ENCODE results near the gene PDCL3.

Gene PDCL3

DNA sequence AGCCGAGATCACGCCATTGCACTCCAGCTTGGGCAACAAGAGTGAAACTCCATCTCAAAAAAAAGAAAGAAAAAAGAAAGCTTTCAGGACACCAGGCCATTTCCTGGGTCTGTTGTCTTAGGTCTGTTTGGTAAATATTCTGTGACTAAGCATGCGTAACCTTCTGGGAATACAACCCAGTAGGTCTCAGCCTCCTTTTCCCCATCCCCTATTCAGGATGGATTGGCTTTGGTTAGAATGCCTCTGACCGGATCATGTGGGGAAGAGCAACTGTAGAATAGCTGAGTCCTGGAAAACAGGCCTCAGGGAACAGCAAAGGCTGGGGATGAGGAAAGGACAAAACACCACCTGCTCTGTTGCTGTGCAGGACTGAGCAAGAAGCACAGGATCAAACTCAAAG lies 1.6 kb upstream of the PDCL3 start:
- no peak for DNase-seq

- DNase-seq: no peak
Observed at GRCh38 chr2:100563407-100564247, 834 bp downstream of the PDCL3 start.

- no peak for DNase-seq
Observed at GRCh38 chr2:100568989-100569388, 6.2 kb downstream of the PDCL3 start.

GRCh38 chr2:100571668-100572067 lies 8.9 kb downstream of the PDCL3 start:
- DNase-seq: peak; percentile 64

GRCh38 chr2:100577777-100578176 lies 15.0 kb downstream of the PDCL3 start:
- no peak for DNase-seq

GRCh38 chr2:100580367-100581276 lies 17.8 kb downstream of the PDCL3 start:
- peak; percentile 53 for DNase-seq

- DNase-seq: no peak
Observed at GRCh38 chr2:100581277-100581612, 18.5 kb downstream of the PDCL3 start.

DNA sequence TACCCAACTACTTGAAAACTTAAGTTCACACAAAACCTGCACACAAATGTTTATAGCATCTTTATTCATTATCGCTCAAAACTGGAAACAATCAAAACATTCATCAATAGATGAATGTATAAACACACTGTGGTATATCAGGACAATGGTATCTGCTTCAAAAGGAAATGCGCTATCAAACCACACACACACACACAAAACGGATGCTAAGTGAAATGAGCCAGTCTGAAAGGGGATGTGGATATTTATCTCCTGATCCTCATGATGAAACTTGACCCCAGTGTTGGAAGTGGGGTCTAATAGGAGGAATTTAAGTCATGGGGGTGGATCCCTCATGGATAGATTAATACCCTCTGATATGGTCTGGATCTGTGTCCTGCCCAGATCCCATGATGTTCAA lies 22.0 kb downstream of the PDCL3 start:
- no peak for DNase-seq

DNA sequence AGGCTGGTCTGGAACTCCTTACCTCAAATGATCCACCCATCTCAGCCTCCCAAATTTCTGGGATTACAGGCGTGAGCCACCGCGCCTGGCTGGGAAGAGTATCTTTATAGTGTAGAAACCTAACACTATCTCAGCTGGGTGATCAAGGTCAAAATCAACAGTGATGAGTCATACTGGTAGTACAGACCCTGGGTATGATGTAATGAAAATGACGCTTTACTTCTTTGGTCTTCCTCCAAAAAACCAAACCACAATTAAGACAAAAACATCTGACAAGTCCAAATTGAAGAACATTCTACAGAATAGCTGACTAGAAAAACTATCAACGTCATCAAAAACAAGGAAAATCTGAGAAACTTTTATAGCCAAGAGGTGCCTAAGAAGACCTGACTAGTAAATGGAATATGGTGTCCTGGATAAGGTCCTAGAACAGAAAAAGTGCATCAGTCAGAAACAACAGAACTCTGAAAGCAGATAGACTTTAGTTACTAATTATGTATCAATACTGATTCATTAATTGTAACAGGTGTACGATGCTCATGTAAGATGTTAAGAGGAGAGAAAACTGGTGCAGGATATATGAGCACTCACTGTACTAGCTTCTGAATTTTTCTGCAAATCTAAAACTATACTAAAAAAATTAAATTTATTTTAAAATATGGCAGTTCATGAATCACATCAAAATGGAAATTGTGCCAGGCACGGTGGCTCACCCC lies 25.4 kb downstream of the PDCL3 start:
- peak; percentile 74 for DNase-seq

- DNase-seq: peak; percentile 20
Observed at GRCh38 chr2:100589527-100589926, 26.7 kb downstream of the PDCL3 start.

- no peak for DNase-seq
Observed at GRCh38 chr2:100592226-100592625, 29.4 kb downstream of the PDCL3 start.

- DNase-seq: no peak
Observed at GRCh38 chr2:100596465-100596864, 33.7 kb downstream of the PDCL3 start.

GRCh38 chr2:100599566-100599965 lies 36.8 kb downstream of the PDCL3 start:
- no peak for DNase-seq

- no peak for DNase-seq
Observed at GRCh38 chr2:100601661-100602060, 38.9 kb downstream of the PDCL3 start.

GRCh38 chr2:100603414-100603813 lies 40.6 kb downstream of the PDCL3 start:
- DNase-seq: no peak

- no peak for DNase-seq
Observed at GRCh38 chr2:100603948-100604633, 41.3 kb downstream of the PDCL3 start.

- no peak for DNase-seq
Observed at GRCh38 chr2:100606332-100606725, 43.5 kb downstream of the PDCL3 start.

- peak; percentile 58 for DNase-seq
Observed at GRCh38 chr2:100606726-100607343, 44.0 kb downstream of the PDCL3 start.

DNA sequence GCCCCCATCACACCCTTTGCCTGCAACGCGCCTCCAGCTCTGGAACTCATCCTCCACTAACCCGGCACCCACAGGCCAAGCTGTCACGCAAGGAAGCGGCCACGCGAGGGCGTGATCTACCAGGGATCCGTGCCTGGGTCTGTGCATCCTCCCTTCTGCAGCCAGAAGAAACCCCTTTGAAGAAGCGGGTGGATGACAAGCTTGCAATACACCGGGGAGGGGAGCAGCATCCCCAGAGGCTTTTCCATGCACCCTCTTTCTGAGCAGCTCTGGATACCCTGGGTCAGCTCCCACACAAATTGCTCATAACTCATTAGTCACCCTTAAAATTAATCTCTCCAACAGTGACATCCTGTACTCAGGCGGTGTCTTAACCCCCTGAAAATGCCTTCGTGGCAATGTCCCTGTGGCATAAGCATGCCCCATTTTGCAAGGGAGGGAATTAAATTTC lies 47.6 kb downstream of the PDCL3 start:
- peak; percentile 59 for DNase-seq

DNA sequence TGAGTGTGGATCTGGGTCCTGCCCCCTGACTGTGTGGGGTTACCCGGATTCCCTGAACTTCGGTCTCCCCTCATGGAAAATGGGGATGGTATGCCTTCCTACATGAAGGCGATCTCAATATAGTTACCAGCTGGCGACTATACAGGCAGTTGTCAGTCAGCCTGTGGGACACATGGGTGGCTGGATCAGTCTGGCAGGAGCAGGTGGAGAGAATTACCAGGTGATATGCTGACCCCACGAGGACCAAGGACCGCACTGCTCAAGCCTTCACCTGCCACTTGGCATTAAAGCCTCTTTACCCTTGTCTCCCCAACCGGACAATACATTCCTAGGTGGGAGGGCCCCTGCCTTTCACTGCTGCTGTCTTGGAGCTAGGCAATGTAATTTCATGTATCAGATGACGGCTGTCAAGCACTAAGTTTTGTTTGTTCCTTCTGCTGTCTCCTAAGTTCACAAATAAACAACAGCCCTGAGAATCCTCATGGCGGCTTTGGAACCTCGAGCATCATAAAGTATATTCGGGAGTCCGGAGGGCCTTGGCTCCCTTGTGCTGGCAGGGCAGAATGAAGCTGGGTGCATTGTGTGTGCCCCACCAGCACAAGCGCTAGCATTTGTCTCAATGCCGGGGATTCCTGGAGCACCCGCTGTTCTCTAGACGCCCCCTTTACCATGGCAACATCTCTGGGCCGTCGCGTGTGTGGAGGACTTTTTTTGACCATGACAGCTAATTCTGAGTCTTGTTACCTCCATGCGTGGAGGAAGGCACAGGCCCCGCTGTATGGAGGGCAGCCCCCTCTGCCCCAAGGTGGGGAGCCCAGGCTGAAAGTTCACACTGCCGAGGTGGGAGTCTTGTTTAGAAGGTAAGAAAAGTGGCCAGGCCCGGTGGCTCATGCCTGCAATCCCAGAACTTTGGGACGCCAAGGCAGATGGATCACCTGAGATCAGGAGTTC lies 48.6 kb downstream of the PDCL3 start:
- no peak for DNase-seq

All from suppressor macrophage treated with lipopolysaccharide for 4 hours (primary cell).